ENCODE data around the gene TP53BP1. TPM values are rescaled to one million over a fixed set of nuclear protein-coding genes. Genes with fewer than 3 reads are reported as not detected.

TP53BP1 gene
- total and polyA plus RNA-seq, 2 donors = 17.5 to 29.8 TPM

GRCh38 chr15:43529587-43530345 lies 36.8 kb upstream of the TP53BP1 start:
- Histone ChIP-seq H3K36me3 (ENCODE audit: control insufficient read depth in 2 of 2, insufficient read depth in 2 of 2, low read length in 1 of 2) (peaks cover 54 to 72% of the 10 kb centered on the region in 2 donors), H3K4me1 (ENCODE audit: control insufficient read depth in 2 of 2, insufficient read depth in 2 of 2, low read length in 2 of 2) (peaks cover 4 to 7% of the 10 kb centered on the region in 2 donors), H3K27ac (ENCODE audit: low read depth in 1 of 2, low read length in 1 of 2) (no peak overlapping the region), H3K27me3 (ENCODE audit: control insufficient read depth in 2 of 2, insufficient read depth in 1 of 2, low read length in 1 of 2) (no peaks in the 10 kb centered on the region), H3K9me3 (ENCODE audit: control insufficient read depth in 2 of 2, insufficient read depth in 1 of 2, low read length in 1 of 2) (no peaks in the 10 kb centered on the region), H3K4me3 (ENCODE audit: low read length in 2 of 2) (no peak overlapping the region)
- WGBS = 97% methylated on average over 12 of the region's 12 CpGs
- DNase-seq (ENCODE audit: low read depth in 6 of 9, low spot score in 9 of 9) = no peak

DNA sequence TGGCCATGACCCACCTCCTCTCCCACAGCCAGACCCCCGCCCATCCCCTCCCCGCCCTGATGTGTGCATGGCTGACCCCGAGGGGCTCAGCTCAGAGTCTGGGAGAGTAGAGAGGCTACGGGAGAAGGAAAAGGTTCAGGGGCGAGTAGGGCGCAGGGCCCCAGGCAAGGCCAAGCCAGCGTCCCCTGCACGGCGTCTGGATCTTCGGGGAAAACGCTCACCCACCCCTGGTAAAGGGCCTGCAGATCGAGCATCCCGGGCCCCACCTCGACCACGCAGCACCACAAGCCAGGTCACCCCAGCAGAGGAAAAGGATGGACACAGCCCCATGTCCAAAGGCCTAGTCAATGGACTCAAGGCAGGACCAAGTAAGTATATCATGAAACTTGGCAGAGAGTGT lies 36.2 kb upstream of the TP53BP1 start:
- peaks cover 5 to 13% of the 10 kb centered on the region in 2 donors for H3K4me1 ChIP-seq (ENCODE audit: control insufficient read depth in 2 of 2, insufficient read depth in 2 of 2, low read length in 2 of 2)
- peaks cover 54 to 67% of the 10 kb centered on the region in 2 donors for H3K36me3 ChIP-seq (ENCODE audit: control insufficient read depth in 2 of 2, insufficient read depth in 2 of 2, low read length in 1 of 2)
- no peak for DNase-seq (ENCODE audit: low read depth in 6 of 9, low spot score in 9 of 9)
- H3K9me3 ChIP-seq (ENCODE audit: control insufficient read depth in 2 of 2, insufficient read depth in 1 of 2, low read length in 1 of 2) = no peaks in the 10 kb centered on the region
- WGBS = 97% methylated on average over 15 of the region's 15 CpGs
- no peak overlapping the region for H3K4me3 ChIP-seq (ENCODE audit: low read length in 2 of 2)
- no peak overlapping the region for H3K27ac ChIP-seq (ENCODE audit: low read depth in 1 of 2, low read length in 1 of 2)
- H3K27me3 ChIP-seq (ENCODE audit: control insufficient read depth in 2 of 2, insufficient read depth in 1 of 2, low read length in 1 of 2) = no peaks in the 10 kb centered on the region

DNA sequence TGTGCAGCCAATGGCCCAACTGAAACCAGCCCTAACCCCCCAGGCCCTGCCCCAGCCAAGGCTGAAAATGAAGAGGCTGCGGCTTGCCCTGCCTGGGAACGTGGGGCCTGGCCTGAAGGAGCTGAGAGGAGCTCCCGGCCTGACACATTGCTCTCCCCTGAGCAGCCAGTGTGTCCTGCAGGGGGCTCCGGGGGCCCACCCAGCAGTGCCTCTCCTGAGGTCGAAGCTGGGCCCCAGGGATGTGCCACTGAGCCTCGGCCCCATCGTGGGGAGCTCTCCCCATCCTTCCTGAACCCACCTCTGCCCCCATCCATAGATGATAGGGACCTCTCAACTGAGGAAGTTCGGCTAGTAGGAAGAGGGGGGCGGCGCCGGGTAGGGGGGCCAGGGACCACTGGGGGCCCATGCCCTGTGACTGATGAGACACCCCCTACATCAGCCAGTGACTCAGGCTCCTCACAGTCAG lies 35.6 kb upstream of the TP53BP1 start:
- Histone ChIP-seq H3K4me1 (ENCODE audit: control insufficient read depth in 2 of 2, insufficient read depth in 2 of 2, low read length in 2 of 2) (peaks cover 5 to 18% of the 10 kb centered on the region in 2 donors), H3K4me3 (ENCODE audit: low read length in 2 of 2) (no peak overlapping the region)

GRCh38 chr15:43527802-43528541 lies 35.0 kb upstream of the TP53BP1 start:
- H3K36me3 ChIP-seq (ENCODE audit: control insufficient read depth in 2 of 2, insufficient read depth in 2 of 2, low read length in 1 of 2) = peaks cover 65 to 75% of the 10 kb centered on the region in 2 donors
- no peaks in the 10 kb centered on the region for H3K9me3 ChIP-seq (ENCODE audit: control insufficient read depth in 2 of 2, insufficient read depth in 1 of 2, low read length in 1 of 2)
- H3K27ac ChIP-seq (ENCODE audit: low read depth in 1 of 2, low read length in 1 of 2) = no peak overlapping the region
- WGBS = 96% methylated on average over 12 of the region's 12 CpGs
- no peak overlapping the region for H3K4me3 ChIP-seq (ENCODE audit: low read length in 2 of 2)
- peaks cover 5 to 21% of the 10 kb centered on the region in 2 donors for H3K4me1 ChIP-seq (ENCODE audit: control insufficient read depth in 2 of 2, insufficient read depth in 2 of 2, low read length in 2 of 2)
- DNase-seq (ENCODE audit: low read depth in 6 of 9, low spot score in 9 of 9) = no peak
- H3K27me3 ChIP-seq (ENCODE audit: control insufficient read depth in 2 of 2, insufficient read depth in 1 of 2, low read length in 1 of 2) = no peaks in the 10 kb centered on the region

More for the DNA sequence above, 35.6 kb upstream of the TP53BP1 start:
- no peak for DNase-seq (ENCODE audit: low read depth in 6 of 9, low spot score in 9 of 9)
- H3K27ac ChIP-seq (ENCODE audit: low read depth in 1 of 2, low read length in 1 of 2) = no peak overlapping the region
- peaks cover 59 to 69% of the 10 kb centered on the region in 2 donors for H3K36me3 ChIP-seq (ENCODE audit: control insufficient read depth in 2 of 2, insufficient read depth in 2 of 2, low read length in 1 of 2)
- 95% methylated on average over 11 of the region's 11 CpGs for WGBS
- no peaks in the 10 kb centered on the region for H3K9me3 ChIP-seq (ENCODE audit: control insufficient read depth in 2 of 2, insufficient read depth in 1 of 2, low read length in 1 of 2)
- H3K27me3 ChIP-seq (ENCODE audit: control insufficient read depth in 2 of 2, insufficient read depth in 1 of 2, low read length in 1 of 2) = no peaks in the 10 kb centered on the region

- 97% methylated on average over 9 of the region's 9 CpGs for WGBS
- Histone ChIP-seq H3K4me3 (ENCODE audit: low read length in 2 of 2) (no peak overlapping the region), H3K4me1 (ENCODE audit: control insufficient read depth in 2 of 2, insufficient read depth in 2 of 2, low read length in 2 of 2) (peaks cover 5 to 21% of the 10 kb centered on the region in 2 donors), H3K27ac (ENCODE audit: low read depth in 1 of 2, low read length in 1 of 2) (no peak overlapping the region), H3K9me3 (ENCODE audit: control insufficient read depth in 2 of 2, insufficient read depth in 1 of 2, low read length in 1 of 2) (no peaks in the 10 kb centered on the region), H3K36me3 (ENCODE audit: control insufficient read depth in 2 of 2, insufficient read depth in 2 of 2, low read length in 1 of 2) (peaks cover 73 to 83% of the 10 kb centered on the region in 2 donors), H3K27me3 (ENCODE audit: control insufficient read depth in 2 of 2, insufficient read depth in 1 of 2, low read length in 1 of 2) (no peaks in the 10 kb centered on the region)
- DNase-seq (ENCODE audit: low read depth in 6 of 9, low spot score in 9 of 9) = no peak
Measured at GRCh38 chr15:43527016-43527801, 34.3 kb upstream of the TP53BP1 start.

DNA sequence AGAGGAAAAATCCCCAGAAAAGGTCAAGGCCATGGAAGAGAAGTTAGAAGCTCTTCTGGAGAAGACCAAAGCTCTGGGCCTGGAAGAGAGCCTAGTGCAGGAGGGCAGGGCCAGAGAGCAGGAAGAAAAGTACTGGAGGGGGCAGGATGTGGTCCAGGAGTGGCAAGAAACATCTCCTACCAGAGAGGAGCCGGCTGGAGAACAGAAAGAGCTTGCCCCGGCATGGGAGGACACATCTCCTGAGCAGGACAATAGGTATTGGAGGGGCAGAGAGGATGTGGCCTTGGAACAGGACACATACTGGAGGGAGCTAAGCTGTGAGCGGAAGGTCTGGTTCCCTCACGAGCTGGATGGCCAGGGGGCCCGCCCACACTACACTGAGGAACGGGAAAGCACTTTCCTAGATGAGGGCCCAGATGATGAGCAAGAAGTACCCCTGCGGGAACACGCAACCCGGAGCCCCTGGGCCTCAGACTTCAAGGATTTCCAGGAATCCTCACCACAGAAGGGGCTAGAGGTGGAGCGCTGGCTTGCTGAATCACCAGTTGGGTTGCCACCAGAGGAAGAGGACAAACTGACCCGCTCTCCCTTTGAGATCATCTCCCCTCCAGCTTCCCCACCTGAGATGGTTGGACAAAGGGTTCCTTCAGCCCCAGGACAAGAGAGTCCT lies 33.4 kb upstream of the TP53BP1 start:
- Histone ChIP-seq H3K36me3 (ENCODE audit: control insufficient read depth in 2 of 2, insufficient read depth in 2 of 2, low read length in 1 of 2) (peaks cover 81 to 88% of the 10 kb centered on the region in 2 donors), H3K9me3 (ENCODE audit: control insufficient read depth in 2 of 2, insufficient read depth in 1 of 2, low read length in 1 of 2) (peaks cover 0 to 3% of the 10 kb centered on the region in 2 donors), H3K4me3 (ENCODE audit: low read length in 2 of 2) (no peak overlapping the region), H3K27ac (ENCODE audit: low read depth in 1 of 2, low read length in 1 of 2) (no peak overlapping the region), H3K4me1 (ENCODE audit: control insufficient read depth in 2 of 2, insufficient read depth in 2 of 2, low read length in 2 of 2) (peaks cover 5 to 21% of the 10 kb centered on the region in 2 donors), H3K27me3 (ENCODE audit: control insufficient read depth in 2 of 2, insufficient read depth in 1 of 2, low read length in 1 of 2) (no peaks in the 10 kb centered on the region)
- DNase-seq (ENCODE audit: low read depth in 6 of 9, low spot score in 9 of 9) = no peak
- WGBS = 96% methylated on average over 11 of the region's 11 CpGs

GRCh38 chr15:43525131-43525530 lies 32.2 kb upstream of the TP53BP1 start:
- Histone ChIP-seq H3K4me1 (ENCODE audit: control insufficient read depth in 2 of 2, insufficient read depth in 2 of 2, low read length in 2 of 2) (peaks cover 7 to 22% of the 10 kb centered on the region in 2 donors), H3K36me3 (ENCODE audit: control insufficient read depth in 2 of 2, insufficient read depth in 2 of 2, low read length in 1 of 2) (peaks cover 82 to 89% of the 10 kb centered on the region in 2 donors), H3K4me3 (ENCODE audit: low read length in 2 of 2) (no peak overlapping the region), H3K27ac (ENCODE audit: low read depth in 1 of 2, low read length in 1 of 2) (peak overlapping the region in 1 of 2 donors; percentile 34), H3K27me3 (ENCODE audit: control insufficient read depth in 2 of 2, insufficient read depth in 1 of 2, low read length in 1 of 2) (no peaks in the 10 kb centered on the region), H3K9me3 (ENCODE audit: control insufficient read depth in 2 of 2, insufficient read depth in 1 of 2, low read length in 1 of 2) (peaks cover 0 to 3% of the 10 kb centered on the region in 2 donors)
- 87% methylated on average over 4 of the region's 4 CpGs for WGBS
- no peak for DNase-seq (ENCODE audit: low read depth in 6 of 9, low spot score in 9 of 9)

DNA sequence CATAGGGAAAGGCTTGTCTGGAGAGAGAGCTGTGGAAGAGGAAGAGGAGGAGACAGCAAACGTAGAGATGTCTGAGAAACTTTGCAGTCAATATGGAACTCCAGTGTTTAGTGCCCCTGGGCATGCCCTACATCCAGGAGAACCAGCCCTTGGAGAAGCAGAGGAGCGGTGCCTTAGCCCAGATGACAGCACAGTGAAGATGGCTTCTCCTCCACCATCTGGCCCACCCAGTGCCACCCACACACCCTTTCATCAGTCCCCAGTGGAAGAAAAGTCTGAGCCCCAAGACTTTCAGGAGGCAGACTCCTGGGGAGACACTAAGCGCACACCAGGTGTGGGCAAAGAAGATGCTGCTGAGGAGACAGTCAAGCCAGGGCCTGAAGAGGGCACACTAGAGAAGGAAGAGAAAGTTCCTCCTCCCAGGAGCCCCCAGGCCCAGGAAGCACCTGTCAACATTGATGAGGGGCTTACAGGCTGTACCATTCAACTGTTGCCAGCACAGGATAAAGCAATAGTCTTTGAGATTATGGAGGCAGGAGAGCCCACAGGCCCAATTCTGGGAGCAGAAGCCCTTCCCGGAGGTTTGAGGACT lies 31.4 kb upstream of the TP53BP1 start:
- H3K27ac ChIP-seq (ENCODE audit: low read depth in 1 of 2, low read length in 1 of 2) = peak overlapping the region in 1 of 2 donors; percentile 53
- no peak overlapping the region for H3K4me3 ChIP-seq (ENCODE audit: low read length in 2 of 2)
- H3K27me3 ChIP-seq (ENCODE audit: control insufficient read depth in 2 of 2, insufficient read depth in 1 of 2, low read length in 1 of 2) = no peaks in the 10 kb centered on the region
- WGBS = 84% methylated on average over 4 of the region's 4 CpGs
- peak in 5 of 9 donors; percentile 24 to 77 (median 50) for DNase-seq (ENCODE audit: low read depth in 6 of 9, low spot score in 9 of 9)
- peaks cover 74 to 81% of the 10 kb centered on the region in 2 donors for H3K36me3 ChIP-seq (ENCODE audit: control insufficient read depth in 2 of 2, insufficient read depth in 2 of 2, low read length in 1 of 2)
- H3K9me3 ChIP-seq (ENCODE audit: control insufficient read depth in 2 of 2, insufficient read depth in 1 of 2, low read length in 1 of 2) = peaks cover 0 to 3% of the 10 kb centered on the region in 2 donors
- H3K4me1 ChIP-seq (ENCODE audit: control insufficient read depth in 2 of 2, insufficient read depth in 2 of 2, low read length in 2 of 2) = peaks cover 13 to 30% of the 10 kb centered on the region in 2 donors
